Neuron (in vitro differentiated cells): Measurements from ENCODE around the gene ABHD6.
"Not testable (repeated sequence)": the region's sequence is repeated elsewhere in the genome, so short reads cannot be mapped to it uniquely, and the experiment has no call there.

Experiments
- H2AFZ ChIP-seq: one replicate; pipeline ENCODE4 v1.6.1; 2013; ENCODE audit warnings: low read depth, mild to moderate bottlenecking, inconsistent platforms, low read length, moderate library complexity
- H3K27me3 ChIP-seq: one replicate; pipeline ENCODE4 v1.6.1; 2013; ENCODE audit warnings: low read length; ENCODE audit not compliant: insufficient read depth
- H3K36me3 ChIP-seq: one replicate; pipeline ENCODE4 v1.6.1; 2013; ENCODE audit warnings: low read length; ENCODE audit not compliant: insufficient read depth
- H3K4me1 ChIP-seq: one replicate; pipeline ENCODE4 v1.6.1; 2013; ENCODE audit warnings: low read length; ENCODE audit not compliant: insufficient read depth
- H3K4me3 ChIP-seq: 2 replicates; pipeline ENCODE4 v1.5.1; 2013; ENCODE audit warnings: mild to moderate bottlenecking, low read length, moderate library complexity
- H3K9me3 ChIP-seq: one replicate; pipeline ENCODE4 v1.6.1; 2013; ENCODE audit warnings: low read length

Gene ABHD6

DNA sequence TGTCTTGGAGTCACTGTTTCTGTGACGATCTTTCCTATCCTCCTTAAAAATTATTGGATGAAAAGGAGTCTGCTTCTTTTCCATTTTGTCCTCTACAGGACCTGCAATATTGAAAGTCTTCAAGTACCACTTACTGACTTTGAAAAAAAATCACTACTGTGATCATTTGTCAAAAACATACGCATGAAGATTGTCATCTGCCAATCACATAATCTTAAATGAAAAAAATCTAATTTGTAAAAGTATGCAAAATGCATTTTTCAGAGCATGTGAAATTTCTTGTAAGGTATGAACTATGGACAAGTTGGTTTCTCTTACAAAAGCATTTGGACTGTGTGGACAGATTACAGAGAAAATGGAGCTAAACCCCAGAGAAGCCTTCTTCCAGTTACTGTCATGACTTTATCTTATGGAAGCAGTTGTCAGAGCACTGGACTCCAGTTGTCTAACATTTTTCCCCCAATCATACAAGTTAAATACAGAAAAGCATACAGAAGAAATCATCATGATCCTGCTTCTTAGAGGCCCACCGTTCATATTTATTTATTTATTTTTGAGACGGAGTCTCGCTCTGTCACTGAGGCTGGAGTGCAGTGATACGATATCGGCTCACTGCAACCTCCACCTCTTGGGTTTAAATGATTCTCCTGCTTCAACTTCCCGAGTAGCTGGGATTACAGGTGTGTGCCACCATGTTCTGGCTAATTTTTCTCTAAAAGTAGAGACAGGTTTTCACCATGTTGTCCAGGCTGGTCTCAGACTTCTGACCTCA lies 91.7 kb downstream of the ABHD6 start:
- Histone ChIP-seq H3K36me3 (no peaks in the 10 kb centered on the region), H3K9me3 (no peaks in the 10 kb centered on the region), H2AFZ (no peak overlapping the region), H3K27me3 (no peaks in the 10 kb centered on the region), H3K4me3 (no peak overlapping the region), H3K4me1 (peaks cover 16% of the 10 kb centered on the region)

DNA sequence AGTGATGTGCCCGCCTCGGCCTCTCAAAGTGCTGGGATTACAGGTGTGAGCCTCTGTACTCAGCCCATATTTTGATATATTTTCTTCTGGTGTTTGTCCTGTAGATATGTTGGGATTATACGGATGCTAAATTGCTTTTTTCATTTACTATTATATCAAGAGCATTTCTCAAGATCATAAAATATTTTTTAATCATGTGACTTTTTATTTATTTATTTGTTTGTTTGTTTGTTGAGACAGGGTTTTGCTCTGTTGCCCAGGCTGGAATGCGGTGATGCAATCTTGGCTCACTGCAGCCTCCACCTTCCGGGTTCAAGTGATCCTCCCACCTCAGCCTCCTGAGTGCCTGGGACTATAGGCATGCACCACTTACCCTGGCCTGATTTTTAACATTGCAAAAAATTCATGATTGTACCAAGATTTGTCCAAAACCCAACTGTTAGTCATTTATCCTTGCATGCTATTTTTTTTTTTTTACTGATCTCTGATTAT lies 92.4 kb downstream of the ABHD6 start:
- Histone ChIP-seq H3K4me1 (peaks cover 20% of the 10 kb centered on the region), H3K27me3 (no peaks in the 10 kb centered on the region), H3K4me3 (no peak overlapping the region)

DNA sequence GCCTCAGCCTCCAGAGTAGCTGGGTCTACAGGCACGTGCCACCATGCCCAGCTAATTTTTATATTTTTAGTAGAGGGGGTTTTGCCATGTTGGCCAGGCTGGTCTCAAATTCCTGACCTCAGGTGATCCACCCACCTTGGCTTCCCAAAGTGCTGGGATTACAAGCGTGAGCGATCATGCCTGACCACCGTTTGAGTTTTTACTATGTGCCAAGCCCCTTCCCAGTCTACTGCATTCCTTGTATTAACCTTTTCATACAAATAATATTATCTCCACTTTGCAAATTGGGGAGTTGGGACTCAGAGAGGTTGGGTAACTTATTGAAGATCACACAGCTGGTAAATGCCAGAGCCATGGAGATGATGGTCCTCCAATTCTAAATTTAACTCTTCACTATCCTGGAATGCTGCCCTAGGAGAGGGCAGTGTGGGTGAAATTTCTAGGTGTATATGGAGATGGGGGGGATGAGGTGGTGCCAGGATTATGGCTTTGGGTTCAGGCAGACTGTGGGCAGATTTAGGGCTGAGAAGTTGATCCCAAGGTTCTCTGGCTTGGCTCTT lies 94.1 kb downstream of the ABHD6 start:
- no peaks in the 10 kb centered on the region for H3K36me3 ChIP-seq
- H3K27me3 ChIP-seq = no peaks in the 10 kb centered on the region
- no peaks in the 10 kb centered on the region for H3K9me3 ChIP-seq
- H3K4me3 ChIP-seq = no peak overlapping the region
- no peak overlapping the region for H2AFZ ChIP-seq
- H3K4me1 ChIP-seq = peaks cover 21% of the 10 kb centered on the region

More for the DNA sequence above, 92.4 kb downstream of the ABHD6 start:
- Histone ChIP-seq H2AFZ (no peak overlapping the region), H3K9me3 (no peaks in the 10 kb centered on the region), H3K36me3 (no peaks in the 10 kb centered on the region)

DNA sequence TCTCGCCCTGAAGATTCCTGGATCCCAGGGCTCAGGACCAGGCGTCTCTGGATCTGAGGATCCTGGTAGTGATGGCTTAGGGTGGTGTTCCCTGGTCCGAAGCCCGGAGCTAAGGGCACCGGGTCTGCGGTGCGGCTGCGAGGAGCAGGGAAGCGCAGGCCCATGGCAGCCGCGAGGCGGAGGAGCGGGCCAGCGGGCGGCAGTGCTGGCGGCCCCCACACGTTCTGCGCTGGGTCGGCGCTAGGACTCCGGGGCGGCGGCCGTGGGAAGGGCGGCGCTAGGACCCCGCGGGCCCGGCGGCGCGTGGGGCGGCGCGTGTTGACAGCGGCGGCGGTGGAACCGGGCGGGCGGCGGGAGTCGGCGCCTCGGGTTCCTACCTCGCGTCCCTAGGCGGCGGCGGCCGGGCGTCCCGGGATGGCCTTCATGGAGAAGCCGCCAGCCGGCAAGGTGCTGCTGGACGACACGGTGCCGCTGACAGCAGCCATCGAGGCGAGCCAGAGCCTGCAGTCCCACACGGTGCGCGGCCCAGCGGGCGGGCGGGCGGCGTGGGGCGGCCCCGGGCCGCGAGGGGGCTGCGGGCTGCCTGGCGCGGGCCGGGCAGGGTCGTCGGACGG lies 95.1 kb downstream of the ABHD6 start, which contains the start of gene PXK:
TSS of gene PXK (plus strand) at position 318 of the 614 bp plus-strand sequence. CDS start at position 415, 97 bp downstream.
- peak within 1 kb of the TSS; percentile 72 for H3K4me3 ChIP-seq
- H3K9me3 ChIP-seq = no peaks in the 10 kb centered on the region
- no peaks in the 10 kb centered on the region for H3K27me3 ChIP-seq
- H2AFZ ChIP-seq = peak within 1 kb of the TSS; percentile 71
- peaks cover 21% of the 10 kb centered on the region for H3K4me1 ChIP-seq
- H3K36me3 ChIP-seq = no peaks in the 10 kb centered on the region

DNA sequence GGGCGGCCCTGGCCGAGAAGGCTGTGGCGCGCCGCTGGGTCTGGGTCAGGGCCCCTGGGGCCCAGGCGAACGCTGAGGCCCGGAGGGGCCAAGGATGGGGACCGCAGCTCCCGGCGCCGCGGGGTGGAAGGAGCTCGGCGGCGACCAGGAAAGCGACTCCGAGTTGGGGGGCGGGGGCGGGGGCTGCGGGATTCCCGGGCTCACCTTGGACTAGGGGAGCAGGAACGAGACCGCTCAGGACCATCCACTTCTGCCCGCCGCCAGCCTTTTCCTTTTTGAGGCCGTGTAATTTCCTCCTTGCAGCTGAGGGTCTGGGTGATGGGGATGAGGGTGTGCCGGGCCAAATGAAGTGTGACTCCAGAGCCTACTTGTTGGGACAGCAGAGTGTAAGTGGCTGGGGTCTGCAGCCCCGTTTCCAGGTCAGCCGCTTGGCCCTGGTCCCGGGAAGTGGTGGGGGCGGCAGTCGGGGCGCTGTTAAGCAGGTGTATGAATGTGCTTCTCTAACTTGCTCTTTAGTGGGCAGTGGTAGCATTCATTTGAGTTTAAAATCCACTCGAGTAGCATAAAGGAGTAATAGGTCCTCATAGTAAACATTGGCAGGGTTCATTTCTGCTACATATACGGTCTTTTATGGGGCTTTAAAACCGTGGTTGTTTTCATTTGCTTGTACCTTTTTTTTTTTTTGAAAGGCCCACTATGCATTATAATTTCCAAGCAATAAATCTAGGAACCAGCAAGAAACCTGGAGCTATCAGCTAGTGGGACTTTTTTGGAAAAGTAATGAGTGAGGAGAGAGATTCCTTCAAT lies 95.8 kb downstream of the ABHD6 start:
- H2AFZ ChIP-seq = peak overlapping the region; percentile 71
- H3K4me3 ChIP-seq = peak overlapping the region; percentile 72
- H3K4me1 ChIP-seq = peaks cover 21% of the 10 kb centered on the region
- H3K27me3 ChIP-seq = no peaks in the 10 kb centered on the region
- no peaks in the 10 kb centered on the region for H3K9me3 ChIP-seq
- H3K36me3 ChIP-seq = no peaks in the 10 kb centered on the region

DNA sequence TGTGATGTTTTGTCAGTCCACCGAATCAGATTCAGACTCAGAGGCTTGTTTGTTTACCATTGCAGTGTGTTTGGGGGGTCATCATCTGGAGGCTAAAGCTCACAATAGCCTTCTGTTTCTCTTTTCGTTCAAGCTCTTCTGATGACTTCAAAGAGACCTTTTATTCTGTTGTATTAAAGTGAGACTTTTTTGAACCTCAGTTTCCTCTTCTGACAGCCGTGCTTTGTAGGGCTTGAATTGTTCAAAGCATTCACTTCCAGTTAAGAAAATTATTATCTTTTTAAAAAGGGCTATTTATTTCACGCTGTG lies 96.4 kb downstream of the ABHD6 start:
- Histone ChIP-seq H3K27me3 (no peaks in the 10 kb centered on the region), H3K36me3 (no peaks in the 10 kb centered on the region), H3K4me1 (peaks cover 21% of the 10 kb centered on the region), H2AFZ (peak overlapping the region; percentile 71), H3K4me3 (peak overlapping the region; percentile 72), H3K9me3 (no peaks in the 10 kb centered on the region)

DNA sequence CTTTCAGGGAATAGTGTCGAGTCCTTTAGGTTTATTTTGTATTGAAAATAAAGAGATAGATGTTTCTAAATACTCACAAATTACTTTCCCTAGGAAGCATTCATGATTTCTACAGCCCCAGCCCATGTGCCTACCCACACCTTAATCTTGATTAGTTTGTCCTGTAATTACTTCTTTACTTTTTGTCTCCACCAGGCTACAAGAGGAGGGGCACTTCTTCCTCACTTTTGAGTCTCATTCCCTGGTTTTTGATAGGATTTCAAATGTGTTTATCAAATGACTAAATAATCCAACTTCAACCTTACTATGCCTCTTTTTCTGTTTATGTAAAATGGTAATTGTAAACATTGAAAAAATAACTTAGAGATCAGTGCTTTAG lies 96.9 kb downstream of the ABHD6 start:
- Histone ChIP-seq H3K9me3 (no peaks in the 10 kb centered on the region), H2AFZ (no peak overlapping the region), H3K4me1 (peaks cover 21% of the 10 kb centered on the region), H3K27me3 (no peaks in the 10 kb centered on the region), H3K36me3 (no peaks in the 10 kb centered on the region), H3K4me3 (peak overlapping the region; percentile 72)

DNA sequence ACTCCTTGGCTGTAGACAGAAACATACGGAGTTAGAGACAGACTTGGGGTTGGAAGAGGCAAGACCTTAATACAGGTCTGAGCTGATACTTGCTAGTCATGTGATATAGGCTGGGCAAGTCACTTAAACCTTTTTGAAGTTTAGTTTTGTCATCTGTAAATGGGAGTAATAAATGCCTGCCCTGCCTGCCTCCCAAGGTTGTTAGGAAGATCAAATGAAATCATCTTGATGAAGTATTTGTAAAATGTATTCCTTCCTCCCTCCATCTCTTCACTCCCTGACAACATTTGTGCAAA lies 98.0 kb downstream of the ABHD6 start:
- no peaks in the 10 kb centered on the region for H3K27me3 ChIP-seq
- H3K9me3 ChIP-seq = no peaks in the 10 kb centered on the region
- H3K36me3 ChIP-seq = no peaks in the 10 kb centered on the region
- peaks cover 21% of the 10 kb centered on the region for H3K4me1 ChIP-seq
- no peak overlapping the region for H2AFZ ChIP-seq
- H3K4me3 ChIP-seq = no peak overlapping the region

DNA sequence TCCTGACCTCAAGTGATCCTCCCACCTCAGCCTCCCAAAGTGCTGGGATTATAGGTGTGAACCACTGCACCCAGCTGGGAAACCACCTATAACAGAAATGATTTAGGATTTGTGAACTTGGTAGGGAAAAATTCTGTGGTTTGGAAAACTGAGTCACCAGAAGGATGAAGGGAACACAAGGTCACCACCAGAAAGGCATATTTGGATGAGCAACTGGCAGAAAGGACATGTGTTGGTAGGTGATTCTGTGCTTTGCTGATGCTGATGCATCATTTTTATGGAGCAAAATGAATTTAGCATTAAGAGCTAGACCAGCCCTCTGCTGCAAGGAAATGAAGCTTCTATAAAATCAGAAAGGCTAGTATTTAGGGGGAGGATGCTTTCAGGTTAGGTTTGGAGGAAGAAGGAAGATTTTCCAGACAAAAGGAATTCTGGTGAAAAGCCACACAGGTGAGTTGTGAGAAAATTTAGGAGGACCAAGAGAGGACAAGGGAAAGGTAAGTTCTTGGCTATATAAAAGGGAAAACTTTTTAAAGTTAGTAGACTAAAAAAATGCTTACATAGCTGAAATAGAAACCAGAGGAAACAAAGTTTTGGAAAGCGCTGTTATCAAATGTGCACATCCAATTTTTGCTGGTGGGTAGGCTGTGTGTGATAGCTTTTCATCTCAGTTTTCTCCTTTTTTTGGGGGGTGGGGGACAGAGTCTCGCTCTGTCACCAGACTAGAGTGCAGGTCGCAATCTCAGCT lies 98.7 kb downstream of the ABHD6 start:
- Histone ChIP-seq H3K27me3 (no peaks in the 10 kb centered on the region), H2AFZ (no peak overlapping the region), H3K4me1 (peaks cover 21% of the 10 kb centered on the region), H3K36me3 (no peaks in the 10 kb centered on the region), H3K4me3 (no peak overlapping the region), H3K9me3 (no peaks in the 10 kb centered on the region)

DNA sequence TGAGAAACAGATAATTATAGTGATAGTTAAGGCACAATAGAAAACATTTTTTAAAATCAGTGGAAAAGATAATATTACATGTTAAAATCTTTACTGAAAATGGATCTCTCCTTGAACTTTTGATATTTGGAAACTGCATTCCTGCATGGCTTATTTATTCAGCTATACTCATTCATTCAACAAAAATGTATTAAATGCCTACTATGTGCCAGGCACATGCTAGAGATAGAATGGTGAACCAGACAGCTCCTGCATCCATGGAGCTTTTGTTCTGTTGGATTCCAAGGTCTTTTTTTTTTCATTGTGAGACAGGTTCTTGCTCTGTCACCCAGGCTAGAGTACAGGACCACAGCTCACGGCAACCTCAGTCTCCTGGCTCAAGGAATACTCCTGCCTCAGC lies 99.6 kb downstream of the ABHD6 start:
- Histone ChIP-seq H3K27me3 (no peaks in the 10 kb centered on the region), H3K4me3 (no peak overlapping the region), H3K9me3 (no peaks in the 10 kb centered on the region), H3K4me1 (peaks cover 21% of the 10 kb centered on the region), H2AFZ (no peak overlapping the region), H3K36me3 (no peaks in the 10 kb centered on the region)

DNA sequence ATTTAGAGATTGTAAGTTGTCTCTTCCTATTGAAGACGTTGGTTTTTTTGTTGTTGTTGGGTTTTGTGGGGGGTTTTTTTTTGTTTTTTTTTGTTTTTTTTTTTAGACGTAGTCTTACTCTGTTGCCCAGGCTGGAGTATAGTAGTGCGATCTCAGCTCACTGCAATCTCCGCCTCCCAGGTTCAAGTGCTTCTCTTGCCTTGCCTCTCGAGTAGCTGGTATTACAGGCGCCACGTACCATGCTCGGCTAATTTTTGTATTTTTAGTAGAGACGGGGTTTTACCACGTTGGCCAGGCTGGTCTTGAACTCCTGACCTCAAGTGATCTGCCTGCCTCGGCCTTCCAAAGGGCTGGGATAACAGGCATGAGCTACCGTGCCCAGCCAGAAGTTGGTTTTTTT lies 101.6 kb downstream of the ABHD6 start:
- H3K9me3 ChIP-seq, H2AFZ ChIP-seq, H3K4me3 ChIP-seq: not testable (repeated sequence)

DNA sequence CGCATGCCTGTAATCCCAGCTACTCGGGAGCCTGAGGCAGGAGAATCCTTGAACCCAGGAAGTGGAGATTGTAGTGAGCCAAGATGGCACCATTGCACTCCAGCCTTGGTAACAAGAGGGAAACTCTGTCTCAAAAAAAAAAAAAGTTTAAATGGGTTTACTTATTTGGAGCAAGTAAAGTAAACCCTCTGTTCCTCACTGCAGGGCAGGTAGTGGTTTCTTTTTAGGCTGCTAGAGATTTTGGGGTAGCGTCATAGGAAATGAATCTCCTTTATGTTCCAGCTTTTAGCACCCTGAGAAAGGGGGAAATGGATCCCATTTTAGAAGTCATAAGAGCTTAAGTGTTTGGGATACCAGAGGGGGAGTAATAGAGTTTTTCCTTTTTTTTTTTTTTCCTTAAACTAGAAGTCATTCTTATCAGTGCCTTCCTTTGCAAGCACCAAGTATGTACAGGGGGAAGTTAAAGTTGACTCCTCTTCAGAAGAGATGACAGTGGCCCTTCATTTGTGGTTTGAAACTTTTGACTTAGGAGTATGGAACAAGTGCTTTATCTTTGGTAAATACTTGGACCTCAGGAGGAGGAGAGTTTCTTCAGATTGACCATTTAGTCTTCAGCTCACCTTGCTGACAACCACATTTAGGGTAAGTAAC lies 103.1 kb downstream of the ABHD6 start:
- H3K9me3 ChIP-seq = no peaks in the 10 kb centered on the region
- no peaks in the 10 kb centered on the region for H3K36me3 ChIP-seq
- no peaks in the 10 kb centered on the region for H3K4me1 ChIP-seq

More for the DNA sequence above, 101.6 kb downstream of the ABHD6 start:
- H3K27me3 ChIP-seq, H3K4me1 ChIP-seq, H3K36me3 ChIP-seq: not testable (repeated sequence)

More for the DNA sequence above, 103.1 kb downstream of the ABHD6 start:
- Histone ChIP-seq H2AFZ (no peak overlapping the region), H3K27me3 (no peaks in the 10 kb centered on the region), H3K4me3 (no peak overlapping the region)
